Measurements from ENCODE around the gene NFE2L2. TPM values are rescaled to one million over a fixed set of nuclear protein-coding genes. Genes with fewer than 3 reads are reported as not detected.

NFE2L2 gene
- total RNA-seq, 1 donor from 2014 or later: 100 TPM

- no peaks in the 10 kb centered on the region for H3K9me3 Mint-ChIP-seq (ENCODE audit: unreplicated experiment)
- peaks cover 32% of the 10 kb centered on the region for H3K4me1 Mint-ChIP-seq (ENCODE audit: unreplicated experiment)
- DNase-seq (ENCODE audit: extremely low spot score, unreplicated experiment): no peak
- no peaks in the 10 kb centered on the region for H3K27me3 Mint-ChIP-seq (ENCODE audit: unreplicated experiment)
- H3K27ac Mint-ChIP-seq (ENCODE audit: unreplicated experiment): peak overlapping the region; percentile 73
- TF ChIP-seq, protein P1, sequence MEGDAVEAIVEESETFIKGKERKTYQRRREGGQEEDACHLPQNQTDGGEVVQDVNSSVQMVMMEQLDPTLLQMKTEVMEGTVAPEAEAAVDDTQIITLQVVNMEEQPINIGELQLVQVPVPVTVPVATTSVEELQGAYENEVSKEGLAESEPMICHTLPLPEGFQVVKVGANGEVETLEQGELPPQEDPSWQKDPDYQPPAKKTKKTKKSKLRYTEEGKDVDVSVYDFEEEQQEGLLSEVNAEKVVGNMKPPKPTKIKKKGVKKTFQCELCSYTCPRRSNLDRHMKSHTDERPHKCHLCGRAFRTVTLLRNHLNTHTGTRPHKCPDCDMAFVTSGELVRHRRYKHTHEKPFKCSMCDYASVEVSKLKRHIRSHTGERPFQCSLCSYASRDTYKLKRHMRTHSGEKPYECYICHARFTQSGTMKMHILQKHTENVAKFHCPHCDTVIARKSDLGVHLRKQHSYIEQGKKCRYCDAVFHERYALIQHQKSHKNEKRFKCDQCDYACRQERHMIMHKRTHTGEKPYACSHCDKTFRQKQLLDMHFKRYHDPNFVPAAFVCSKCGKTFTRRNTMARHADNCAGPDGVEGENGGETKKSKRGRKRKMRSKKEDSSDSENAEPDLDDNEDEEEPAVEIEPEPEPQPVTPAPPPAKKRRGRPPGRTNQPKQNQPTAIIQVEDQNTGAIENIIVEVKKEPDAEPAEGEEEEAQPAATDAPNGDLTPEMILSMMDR (IDR thresholded peaks at IDR 0.05): no peak
- H3K36me3 Mint-ChIP-seq (ENCODE audit: unreplicated experiment): no peaks in the 10 kb centered on the region
- H3K4me3 Mint-ChIP-seq (ENCODE audit: unreplicated experiment): peak overlapping the region; percentile 33
These were observed 31.0 kb upstream of the NFE2L2 start for GRCh38 chr2:177295484-177295883.

- no peak for DNase-seq (ENCODE audit: extremely low spot score, unreplicated experiment)
- Mint-ChIP-seq H3K4me1 (ENCODE audit: unreplicated experiment) (peaks cover 18% of the 10 kb centered on the region), H3K9me3 (ENCODE audit: unreplicated experiment) (no peaks in the 10 kb centered on the region), H3K27me3 (ENCODE audit: unreplicated experiment) (no peaks in the 10 kb centered on the region), H3K27ac (ENCODE audit: unreplicated experiment) (no peak overlapping the region), H3K36me3 (ENCODE audit: unreplicated experiment) (no peaks in the 10 kb centered on the region), H3K4me3 (ENCODE audit: unreplicated experiment) (no peak overlapping the region)
- TF ChIP-seq, protein P1 (IDR thresholded peaks at IDR 0.05): no peak
These were observed 27.2 kb upstream of the NFE2L2 start for GRCh38 chr2:177291701-177292100.

GRCh38 chr2:177289824-177290628 is 25.5 kb upstream of the NFE2L2 start:
- Mint-ChIP-seq H3K4me3 (ENCODE audit: unreplicated experiment) (no peak overlapping the region), H3K4me1 (ENCODE audit: unreplicated experiment) (peaks cover 4% of the 10 kb centered on the region), H3K27ac (ENCODE audit: unreplicated experiment) (no peak overlapping the region), H3K9me3 (ENCODE audit: unreplicated experiment) (no peaks in the 10 kb centered on the region), H3K27me3 (ENCODE audit: unreplicated experiment) (no peaks in the 10 kb centered on the region), H3K36me3 (ENCODE audit: unreplicated experiment) (no peaks in the 10 kb centered on the region)
- DNase-seq (ENCODE audit: extremely low spot score, unreplicated experiment): no peak
- TF ChIP-seq, protein P1 (IDR thresholded peaks at IDR 0.05): no peak

GRCh38 chr2:177287814-177288213 is 23.3 kb upstream of the NFE2L2 start:
- H3K4me1 Mint-ChIP-seq (ENCODE audit: unreplicated experiment): peaks cover 4% of the 10 kb centered on the region
- H3K36me3 Mint-ChIP-seq (ENCODE audit: unreplicated experiment): no peaks in the 10 kb centered on the region
- no peak overlapping the region for H3K4me3 Mint-ChIP-seq (ENCODE audit: unreplicated experiment)
- no peak for DNase-seq (ENCODE audit: extremely low spot score, unreplicated experiment)
- H3K27ac Mint-ChIP-seq (ENCODE audit: unreplicated experiment): no peak overlapping the region
- H3K27me3 Mint-ChIP-seq (ENCODE audit: unreplicated experiment): no peaks in the 10 kb centered on the region
- H3K9me3 Mint-ChIP-seq (ENCODE audit: unreplicated experiment): no peaks in the 10 kb centered on the region
- TF ChIP-seq, protein P1 (IDR thresholded peaks at IDR 0.05): no peak

DNA sequence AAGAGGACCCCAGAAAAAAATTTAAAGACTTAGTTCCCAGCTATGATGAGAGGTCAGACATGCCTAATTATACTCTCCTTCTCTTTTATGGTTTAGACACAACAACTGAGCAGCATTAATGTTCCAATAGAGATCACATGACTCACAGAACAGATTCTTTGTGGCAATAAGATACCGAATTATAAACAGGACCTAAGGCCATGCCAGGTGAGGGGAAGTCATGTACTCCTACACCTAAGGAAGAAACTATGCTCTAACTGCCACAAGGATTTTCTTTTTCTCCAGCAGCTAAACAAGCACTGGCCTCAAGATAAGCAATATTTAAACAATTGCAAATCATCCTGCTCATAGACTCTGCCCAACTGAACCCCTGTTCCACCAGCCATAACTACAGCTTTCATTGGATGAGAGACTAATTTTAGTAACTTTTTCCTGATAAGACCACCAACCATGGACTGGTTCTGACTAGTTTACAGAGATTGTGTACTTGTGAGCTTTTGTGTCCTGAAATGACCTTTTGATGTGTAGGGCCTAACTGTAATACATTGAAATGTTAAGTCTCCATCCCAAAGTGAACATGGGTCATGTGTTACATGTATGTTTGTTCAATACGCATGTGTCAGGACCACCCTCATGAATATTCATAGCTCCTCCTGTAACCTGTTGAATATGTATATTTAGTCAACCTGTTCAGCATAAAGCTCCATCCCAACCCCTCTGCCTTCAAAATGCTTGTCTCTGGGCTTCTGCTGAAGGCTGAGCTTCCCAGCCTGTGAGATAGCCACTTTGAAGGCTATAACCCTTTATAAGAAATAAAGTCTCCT is 21.6 kb upstream of the NFE2L2 start:
- Mint-ChIP-seq H3K27ac (ENCODE audit: unreplicated experiment) (no peak overlapping the region), H3K27me3 (ENCODE audit: unreplicated experiment) (no peaks in the 10 kb centered on the region), H3K4me1 (ENCODE audit: unreplicated experiment) (peaks cover 12% of the 10 kb centered on the region), H3K36me3 (ENCODE audit: unreplicated experiment) (no peaks in the 10 kb centered on the region), H3K4me3 (ENCODE audit: unreplicated experiment) (no peak overlapping the region), H3K9me3 (ENCODE audit: unreplicated experiment) (no peaks in the 10 kb centered on the region)
- TF ChIP-seq, protein P1 (IDR thresholded peaks at IDR 0.05): no peak
- no peak for DNase-seq (ENCODE audit: extremely low spot score, unreplicated experiment)
